ENCODE measurements around the gene KRTAP5-11. TPM values are rescaled to one million over a fixed set of nuclear protein-coding genes. Genes with fewer than 3 reads are reported as not detected.
"Not testable (repeated sequence)": the region's sequence is repeated elsewhere in the genome, so short reads cannot be mapped to it uniquely, and the experiment has no call there.

The KRTAP5-11 gene
- polyA plus RNA-seq, 1 donor (not counting 4 experiments of a cell fraction or from before 2014, with no cell fraction given) = not detected

DNA sequence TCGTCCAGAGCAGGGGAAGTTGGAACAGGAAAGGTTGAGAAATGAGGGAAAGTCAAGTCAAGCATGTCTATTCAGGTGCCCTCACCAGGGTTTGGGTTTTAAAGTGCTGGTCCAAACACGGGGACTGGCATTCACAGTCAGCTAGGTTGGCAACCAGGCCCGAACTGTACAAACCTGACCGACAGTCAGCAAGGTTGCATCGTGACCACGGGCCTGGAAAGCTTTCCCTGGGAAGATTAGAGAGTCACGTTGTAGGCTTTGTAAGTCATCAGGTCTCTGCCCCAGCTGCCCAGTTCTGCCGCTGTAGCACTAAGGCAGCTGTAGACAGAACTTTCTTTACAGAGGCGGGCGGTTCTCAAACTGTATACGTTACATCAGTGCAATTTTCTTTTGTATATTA is 9.9 kb downstream of the KRTAP5-11 start:
- Histone ChIP-seq H3K9me1 (ENCODE audit: control insufficient read depth, extremely low read depth, insufficient read depth, low read length) (no peaks in the 10 kb centered on the region), H3K36me3 (ENCODE audit: control insufficient read depth in 2 of 2, extremely low read depth in 1 of 2, insufficient read depth in 2 of 2, low read length in 2 of 2) (no peaks in the 10 kb centered on the region), H3K9ac (ENCODE audit: control insufficient read depth, extremely low read depth, insufficient read depth, low read length) (no peak overlapping the region), H3K27ac (ENCODE audit: control insufficient read depth, insufficient read depth, low read length) (no peak overlapping the region), H3K9me3 (ENCODE audit: control insufficient read depth, low read depth, low read length) (no peaks in the 10 kb centered on the region), H3K79me2 (ENCODE audit: control insufficient read depth, insufficient read depth, low read length) (no peaks in the 10 kb centered on the region), H3K4me2 (ENCODE audit: control insufficient read depth, extremely low read depth, insufficient read depth, low read depth, low read length) (no peak overlapping the region), H3K4me1 (ENCODE audit: control insufficient read depth, extremely low read depth, insufficient read depth, low read length) (no peaks in the 10 kb centered on the region), H4K20me1 (ENCODE audit: control insufficient read depth, extremely low read depth, insufficient read depth, low read length) (no peaks in the 10 kb centered on the region), H3K4me3 (ENCODE audit: control insufficient read depth in 2 of 3, extremely low read depth in 1 of 3, insufficient read depth in 2 of 3, low read depth in 1 of 3, low read length in 3 of 3) (no peak overlapping the region), H2AFZ (ENCODE audit: control insufficient read depth, low read length) (no peak overlapping the region), H3K27me3 (ENCODE audit: control insufficient read depth, extremely low read depth, insufficient read depth, low read length) (no peaks in the 10 kb centered on the region)
- DNase-seq (ENCODE audit: low read depth, low spot score) (no peak), FAIRE-seq (no peak)
- dilution Hi-C loops (cut with MboI; ENCODE audit: extremely low pct_ligation_motif_present, low sequenced_read_pairs) = no loop called here
- no peak for TF ChIP-seq EZH2 (IDR thresholded peaks at IDR 0.05; ENCODE audit: low read length)
- TF ChIP-seq, protein P1, sequence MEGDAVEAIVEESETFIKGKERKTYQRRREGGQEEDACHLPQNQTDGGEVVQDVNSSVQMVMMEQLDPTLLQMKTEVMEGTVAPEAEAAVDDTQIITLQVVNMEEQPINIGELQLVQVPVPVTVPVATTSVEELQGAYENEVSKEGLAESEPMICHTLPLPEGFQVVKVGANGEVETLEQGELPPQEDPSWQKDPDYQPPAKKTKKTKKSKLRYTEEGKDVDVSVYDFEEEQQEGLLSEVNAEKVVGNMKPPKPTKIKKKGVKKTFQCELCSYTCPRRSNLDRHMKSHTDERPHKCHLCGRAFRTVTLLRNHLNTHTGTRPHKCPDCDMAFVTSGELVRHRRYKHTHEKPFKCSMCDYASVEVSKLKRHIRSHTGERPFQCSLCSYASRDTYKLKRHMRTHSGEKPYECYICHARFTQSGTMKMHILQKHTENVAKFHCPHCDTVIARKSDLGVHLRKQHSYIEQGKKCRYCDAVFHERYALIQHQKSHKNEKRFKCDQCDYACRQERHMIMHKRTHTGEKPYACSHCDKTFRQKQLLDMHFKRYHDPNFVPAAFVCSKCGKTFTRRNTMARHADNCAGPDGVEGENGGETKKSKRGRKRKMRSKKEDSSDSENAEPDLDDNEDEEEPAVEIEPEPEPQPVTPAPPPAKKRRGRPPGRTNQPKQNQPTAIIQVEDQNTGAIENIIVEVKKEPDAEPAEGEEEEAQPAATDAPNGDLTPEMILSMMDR (optimal IDR thresholded peaks at IDR 0.05 in 1 of 3, IDR thresholded peaks at IDR 0.05 in 1 of 3, conservative IDR thresholded peaks at IDR 0.05 in 1 of 3; ENCODE audit: extremely low read depth in 1 of 3, insufficient read depth in 2 of 3, low read length in 3 of 3) = no peak

- H3K9me3 ChIP-seq (ENCODE audit: control insufficient read depth, low read depth, low read length); FAIRE-seq; H4K20me1 ChIP-seq (ENCODE audit: control insufficient read depth, extremely low read depth, insufficient read depth, low read length); H3K4me3 ChIP-seq (ENCODE audit: control insufficient read depth in 2 of 3, extremely low read depth in 1 of 3, insufficient read depth in 2 of 3, low read depth in 1 of 3, low read length in 3 of 3); H2AFZ ChIP-seq (ENCODE audit: control insufficient read depth, low read length); H3K79me2 ChIP-seq (ENCODE audit: control insufficient read depth, insufficient read depth, low read length); H3K27ac ChIP-seq (ENCODE audit: control insufficient read depth, insufficient read depth, low read length); H3K9ac ChIP-seq (ENCODE audit: control insufficient read depth, extremely low read depth, insufficient read depth, low read length); H3K4me2 ChIP-seq (ENCODE audit: control insufficient read depth, extremely low read depth, insufficient read depth, low read depth, low read length); H3K36me3 ChIP-seq (ENCODE audit: control insufficient read depth in 2 of 2, extremely low read depth in 1 of 2, insufficient read depth in 2 of 2, low read length in 2 of 2); H3K4me1 ChIP-seq (ENCODE audit: control insufficient read depth, extremely low read depth, insufficient read depth, low read length); H3K27me3 ChIP-seq (ENCODE audit: control insufficient read depth, extremely low read depth, insufficient read depth, low read length); dilution Hi-C loops (cut with MboI; ENCODE audit: extremely low pct_ligation_motif_present, low sequenced_read_pairs); H3K9me1 ChIP-seq (ENCODE audit: control insufficient read depth, extremely low read depth, insufficient read depth, low read length); DNase-seq (ENCODE audit: low read depth, low spot score): not testable (repeated sequence)
Observed at GRCh38 chr11:71571101-71571850, 11.4 kb downstream of the KRTAP5-11 start.
